Liver (tissue), 3 donors: ENCODE data around the gene NUP37.

Source experiments
- ATF3 ChIP-seq: IDR thresholded peaks from 2 replicates; pipeline ENCODE4 v1.6.1; 2016; ENCODE audit warnings: antibody characterized with exemption
- CTCF ChIP-seq: fragments of 150-350 bp; IDR thresholded peaks from 2 replicates; pipeline ENCODE4 v1.5.1; 2017; ENCODE audit warnings: improper control_type of control experiment, low read depth, low read length; ENCODE audit not compliant: missing input control
- EGR1 ChIP-seq, 2 donors: IDR thresholded peaks; 2 replicates each; pipeline ENCODE4 v1.6.1; 2016 to 2018; ENCODE audit warnings: antibody characterized with exemption in 2 of 2, low read depth in 2 of 2
- FOXA2 ChIP-seq: IDR thresholded peaks from 2 replicates; pipeline ENCODE4 v1.6.1; 2016; ENCODE audit warnings: antibody characterized with exemption
- GABPA ChIP-seq, 2 donors: IDR thresholded peaks in 1 of 2; conservative IDR thresholded peaks in 1 of 2; 2 replicates each; pipeline ENCODE4 v1.6.1; 2016; ENCODE audit warnings: antibody characterized with exemption in 2 of 2, mild to moderate bottlenecking in 1 of 2, moderate library complexity in 1 of 2
- HNF4A ChIP-seq, 2 donors: conservative IDR thresholded peaks; 2 replicates each; pipeline ENCODE4 v1.6.1; 2016; ENCODE audit warnings: antibody characterized with exemption in 2 of 2, mild to moderate bottlenecking in 2 of 2
- HNF4G ChIP-seq: IDR thresholded peaks from 2 replicates; pipeline ENCODE4 v1.6.1; 2016; ENCODE audit warnings: antibody characterized with exemption
- JUND ChIP-seq, 2 donors: IDR thresholded peaks; 2 replicates each; pipeline ENCODE4 v1.6.1; 2016; ENCODE audit warnings: antibody characterized with exemption in 2 of 2
- MAX ChIP-seq: IDR thresholded peaks from 2 replicates; pipeline ENCODE4 v1.6.1; 2016; ENCODE audit warnings: antibody characterized with exemption
- RAD21 ChIP-seq, 2 donors: IDR thresholded peaks; 2 replicates each; pipeline ENCODE4 v1.6.1; 2016; ENCODE audit warnings: antibody characterized with exemption in 2 of 2, mild to moderate bottlenecking in 2 of 2
- SP1 ChIP-seq: IDR thresholded peaks from 2 replicates; pipeline ENCODE4 v1.6.1; 2018; ENCODE audit warnings: antibody characterized with exemption, mild to moderate bottlenecking
- YY1 ChIP-seq: IDR thresholded peaks from 2 replicates; pipeline ENCODE4 v1.6.1; 2016; ENCODE audit warnings: antibody characterized with exemption, mild to moderate bottlenecking
- ZBTB33 ChIP-seq: IDR thresholded peaks from 2 replicates; pipeline ENCODE4 v1.6.1; 2016; ENCODE audit warnings: antibody characterized with exemption
- donor health status: healthy.
- donor health status: healthy.

DNA sequence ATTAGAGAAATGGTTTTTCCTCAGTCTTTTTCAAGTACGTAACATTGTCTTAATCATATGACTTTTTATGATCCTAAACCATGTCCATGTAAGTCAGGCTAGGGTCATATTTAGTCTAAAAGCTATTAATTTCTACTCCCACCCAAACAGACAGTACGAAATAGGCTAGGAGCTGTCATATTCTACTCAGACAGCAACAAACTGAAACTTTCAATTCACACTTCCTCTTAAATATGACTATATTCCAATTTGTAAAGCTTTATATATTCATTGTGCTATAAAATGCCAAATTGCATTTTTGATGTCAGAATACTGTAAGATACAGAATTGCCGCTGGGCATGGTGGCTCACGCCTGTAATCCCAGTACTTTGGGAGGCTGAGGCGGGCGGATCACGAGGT lies 3.5 kb downstream of the NUP37 start:
- TF ChIP-seq CTCF (no peak), YY1 (no peak), JUND (IDR thresholded peaks at IDR 0.05) (no peak), SP1 (no peak), EGR1 (IDR thresholded peaks at IDR 0.05; ENCODE audit: low read depth in 2 of 2) (no peak), MAX (no peak), ZBTB33 (no peak), GABPA (IDR thresholded peaks at IDR 0.05 in 1 of 2, conservative IDR thresholded peaks at IDR 0.05 in 1 of 2) (no peak), RAD21 (IDR thresholded peaks at IDR 0.05) (no peak), FOXA2 (no peak), HNF4G (no peak), HNF4A (conservative IDR thresholded peaks at IDR 0.05) (no peak), ATF3 (no peak)
